GM21619 (cell line): Measurements from ENCODE around the gene ESYT2.
A peak's percentile ranks its signal among the peaks of the same experiment; 100 is the strongest.

ENCODE experiments used
- ATAC-seq: cut with Tn5 transposase; IDR thresholded peaks from one replicate; pipeline ENCODE4 v1.9.1; 2021; ENCODE audit not compliant: unreplicated experiment

The ESYT2 gene

DNA sequence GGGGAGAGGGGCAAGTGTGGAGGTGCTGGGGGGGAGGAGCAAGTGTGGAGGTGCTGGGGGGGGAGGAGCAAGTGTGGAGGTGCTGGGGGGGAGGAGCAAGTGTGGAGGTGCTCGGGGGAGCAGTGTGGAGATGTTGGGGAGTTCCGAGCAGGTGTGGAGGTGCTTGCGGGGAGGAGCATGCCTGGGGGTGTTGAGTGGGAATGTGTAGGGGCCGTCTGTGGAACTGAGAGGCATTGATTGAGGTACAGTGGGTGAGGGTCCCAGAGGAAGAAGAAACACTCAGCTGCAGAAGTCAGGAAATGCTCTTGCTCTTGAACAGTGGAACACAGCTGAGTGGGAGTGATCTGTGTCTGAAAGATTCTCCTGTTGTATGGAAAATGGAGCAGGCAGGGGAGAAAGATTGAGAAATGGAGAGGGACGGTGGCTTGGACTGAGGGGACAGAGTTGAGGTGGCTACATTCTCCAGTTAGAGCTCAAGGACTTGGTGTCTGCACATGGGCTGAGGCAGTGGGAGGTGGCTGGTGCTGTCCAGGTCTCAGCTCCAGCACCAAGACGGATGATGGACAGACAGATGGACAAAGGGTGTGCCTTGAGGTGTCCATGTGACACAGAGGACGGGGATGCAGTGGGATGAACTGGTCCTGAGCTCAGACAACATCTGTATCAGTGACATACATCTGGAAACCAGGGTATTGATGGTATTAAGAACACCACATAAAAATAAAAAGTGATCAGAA, 99.5 kb downstream of the ESYT2 start:
- ATAC-seq = no peak

- ATAC-seq = no peak
Measured at GRCh38 chr7:158728911-158729645, 100.2 kb downstream of the ESYT2 start.

GRCh38 chr7:158727690-158728089, 101.6 kb downstream of the ESYT2 start:
- no peak for ATAC-seq

DNA sequence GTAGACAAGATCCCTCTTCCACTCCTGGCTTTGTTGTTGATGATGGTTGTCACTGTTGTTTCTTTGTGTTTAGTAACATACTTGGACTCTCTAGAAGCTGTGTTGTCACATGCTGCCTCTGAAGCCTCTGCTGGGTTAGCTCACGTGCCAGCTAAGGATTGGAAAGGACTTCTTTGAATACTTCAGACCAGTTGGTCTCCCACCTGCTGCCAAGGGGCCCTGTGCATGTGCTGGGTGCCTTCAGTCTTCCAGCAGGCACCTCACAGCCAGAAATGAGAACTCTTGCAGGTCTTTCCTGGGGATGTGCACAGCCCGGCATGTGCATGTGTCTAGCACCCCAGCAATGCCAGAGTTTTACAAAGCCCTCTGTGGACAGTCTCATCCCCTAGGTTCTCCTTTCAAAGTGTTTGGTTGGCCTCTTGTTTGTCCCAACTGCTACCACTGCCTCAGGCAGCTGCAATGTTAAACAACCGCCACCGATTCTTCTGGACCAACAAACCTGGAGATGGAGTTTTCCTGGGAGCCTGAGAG, 103.0 kb downstream of the ESYT2 start:
- no peak for ATAC-seq

GRCh38 chr7:158725506-158725800, 103.9 kb downstream of the ESYT2 start:
- no peak for ATAC-seq

GRCh38 chr7:158724658-158725505, 104.4 kb downstream of the ESYT2 start:
- ATAC-seq = no peak

GRCh38 chr7:158723714-158724385, 105.5 kb downstream of the ESYT2 start:
- no peak for ATAC-seq

DNA sequence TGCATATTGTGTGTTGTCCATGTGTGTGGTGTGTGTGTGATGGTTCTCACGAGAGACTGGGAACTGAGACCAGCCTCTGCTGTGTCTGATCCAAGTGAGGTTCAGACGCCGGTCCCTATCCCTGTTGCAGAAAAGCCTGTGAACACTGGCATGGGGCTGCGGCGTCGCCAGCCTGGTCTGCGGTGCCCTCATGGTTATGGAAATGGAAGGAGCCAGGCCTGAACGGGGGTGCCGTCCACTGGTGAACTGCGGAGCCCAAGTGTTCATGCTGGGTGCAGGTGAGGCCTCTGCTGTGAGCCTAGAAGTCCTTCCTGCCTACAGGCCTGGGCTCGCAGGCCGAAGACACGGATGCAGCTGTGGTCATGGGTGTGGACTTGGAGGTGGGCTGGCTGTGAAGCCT, 106.0 kb downstream of the ESYT2 start:
- no peak for ATAC-seq

DNA sequence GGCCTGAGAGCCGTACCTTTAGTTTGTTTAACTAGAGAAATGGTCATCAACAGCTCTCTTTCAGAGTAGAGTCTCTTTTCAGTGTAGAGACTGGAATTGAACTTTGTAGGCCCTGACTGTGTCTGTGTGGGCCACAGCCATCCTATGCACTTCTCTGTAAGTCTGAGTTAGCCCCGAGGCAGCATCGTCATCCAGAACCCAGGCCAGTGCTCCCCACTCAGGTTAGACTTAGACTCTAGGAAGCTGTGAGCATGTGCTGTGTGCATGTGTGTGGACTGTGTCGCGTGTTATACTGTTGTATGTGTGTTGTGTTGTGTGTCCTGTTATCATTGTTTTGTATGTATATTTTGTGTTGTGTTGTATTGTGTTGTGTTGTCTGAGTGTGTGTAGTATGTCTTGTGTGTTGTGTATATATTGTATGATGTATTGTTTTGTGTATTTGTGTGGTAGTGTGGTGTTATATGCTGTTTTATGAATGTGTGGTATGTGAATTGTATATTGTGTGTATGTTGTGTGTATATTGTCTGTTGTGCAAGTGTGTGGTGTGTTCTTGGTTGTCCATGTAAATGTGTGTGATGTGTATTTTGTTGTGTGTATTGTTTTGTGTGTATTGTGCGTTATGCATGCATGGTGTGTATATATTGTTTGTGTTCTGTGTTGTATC, 106.6 kb downstream of the ESYT2 start:
- no peak for ATAC-seq

DNA sequence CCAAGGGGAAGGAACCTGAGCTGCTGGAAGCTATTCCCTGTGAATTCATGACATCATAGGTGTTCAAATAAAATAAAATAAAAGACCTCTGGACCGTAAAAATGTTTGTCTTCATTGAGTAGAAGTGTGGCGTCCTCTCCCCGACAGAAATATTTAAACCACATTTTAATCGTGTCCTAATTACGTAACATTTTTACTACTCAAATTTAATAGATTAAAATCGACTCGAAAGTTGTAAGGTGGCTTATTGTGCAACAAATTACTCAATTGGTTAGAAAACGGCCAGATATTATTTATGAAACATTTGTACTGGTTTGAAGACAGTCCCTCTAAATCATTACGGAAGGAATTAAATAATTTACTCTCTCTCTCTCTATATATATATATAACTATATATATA, 109.2 kb downstream of the ESYT2 start:
- ATAC-seq = no peak

DNA sequence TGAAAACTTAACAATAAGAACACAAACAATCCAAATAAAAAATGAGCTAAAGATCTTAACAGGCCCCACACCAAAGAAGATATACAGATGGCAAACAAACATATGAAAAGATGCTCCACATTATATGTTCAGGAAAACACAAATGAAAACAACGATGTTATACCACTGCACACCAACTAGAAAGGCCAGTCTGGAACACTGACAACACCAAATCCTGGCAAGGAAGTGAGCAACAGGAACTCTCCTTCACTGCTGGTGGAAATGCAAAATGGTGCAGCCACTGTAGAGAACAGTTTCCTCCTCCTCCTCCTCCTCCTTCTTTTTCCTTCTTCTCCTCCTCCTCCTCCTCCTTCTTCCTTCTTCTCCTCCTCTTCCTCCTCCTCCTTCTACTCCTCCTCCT, 112.5 kb downstream of the ESYT2 start:
- no peak for ATAC-seq

- no peak for ATAC-seq
Measured at GRCh38 chr7:158710651-158711102, 118.6 kb downstream of the ESYT2 start.

DNA sequence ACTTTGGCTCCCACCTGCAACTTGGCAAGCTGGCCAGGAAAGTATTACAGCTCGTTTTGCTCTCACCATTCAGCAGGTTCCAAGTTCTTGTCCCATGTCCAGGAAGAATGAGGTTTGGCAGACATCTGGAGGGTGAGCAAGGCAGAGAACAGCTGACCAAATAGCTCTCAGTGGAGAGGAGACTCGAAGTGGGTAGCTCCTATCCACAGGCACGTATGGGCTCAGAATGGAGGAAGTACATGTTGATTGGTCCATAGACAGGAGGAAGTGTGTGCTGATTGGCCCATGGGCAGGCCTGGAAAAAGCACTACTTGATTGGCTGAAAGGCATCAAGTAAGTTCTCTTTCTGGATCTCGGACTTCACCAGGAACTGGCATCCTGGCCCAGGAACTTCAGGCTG, 121.7 kb downstream of the ESYT2 start:
- ATAC-seq = no peak

DNA sequence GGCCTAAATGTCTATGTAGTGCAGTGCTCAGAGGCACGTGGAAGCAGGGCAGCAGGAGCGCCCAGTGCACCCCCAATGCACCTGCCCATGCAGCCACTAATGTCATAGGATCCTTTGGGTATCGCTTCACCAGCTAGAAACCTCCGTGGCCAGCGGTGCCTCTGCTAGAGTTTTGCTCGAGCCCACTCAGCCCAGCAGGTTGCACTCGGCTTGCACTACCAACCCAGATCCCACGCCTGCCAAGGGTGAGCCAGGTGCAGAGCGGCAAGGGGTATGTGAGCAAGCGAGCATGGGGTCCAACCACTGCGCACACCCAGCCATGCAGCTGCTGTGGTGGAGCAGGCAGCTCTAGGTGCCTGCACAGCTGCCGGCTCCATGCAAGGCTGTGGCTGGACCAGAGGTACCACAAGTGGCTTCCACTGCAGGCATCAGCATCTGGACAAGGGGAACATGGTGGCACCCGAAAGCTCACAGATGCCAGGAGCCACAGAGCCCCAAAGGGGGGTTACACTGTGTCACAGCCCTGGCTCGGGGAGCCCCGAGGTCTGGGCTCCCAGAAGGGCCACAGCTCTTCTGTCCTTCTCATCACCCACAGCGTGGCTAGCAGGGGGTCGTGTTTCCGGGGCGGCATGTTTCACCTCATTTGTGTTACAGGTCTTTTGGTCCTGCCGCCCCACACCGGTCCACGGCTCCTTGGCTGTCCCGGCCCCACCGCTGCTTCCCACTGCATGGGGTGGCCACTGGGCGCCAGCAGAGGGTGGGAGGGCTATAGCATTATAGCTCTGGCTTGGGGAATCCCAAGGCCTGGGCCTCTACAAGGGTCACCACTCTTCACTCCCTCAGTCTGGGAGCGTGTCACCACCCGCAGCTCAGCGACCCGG, 122.4 kb downstream of the ESYT2 start:
- no peak for ATAC-seq

- ATAC-seq = no peak
Measured at GRCh38 chr7:158706273-158706704, 123.0 kb downstream of the ESYT2 start.

DNA sequence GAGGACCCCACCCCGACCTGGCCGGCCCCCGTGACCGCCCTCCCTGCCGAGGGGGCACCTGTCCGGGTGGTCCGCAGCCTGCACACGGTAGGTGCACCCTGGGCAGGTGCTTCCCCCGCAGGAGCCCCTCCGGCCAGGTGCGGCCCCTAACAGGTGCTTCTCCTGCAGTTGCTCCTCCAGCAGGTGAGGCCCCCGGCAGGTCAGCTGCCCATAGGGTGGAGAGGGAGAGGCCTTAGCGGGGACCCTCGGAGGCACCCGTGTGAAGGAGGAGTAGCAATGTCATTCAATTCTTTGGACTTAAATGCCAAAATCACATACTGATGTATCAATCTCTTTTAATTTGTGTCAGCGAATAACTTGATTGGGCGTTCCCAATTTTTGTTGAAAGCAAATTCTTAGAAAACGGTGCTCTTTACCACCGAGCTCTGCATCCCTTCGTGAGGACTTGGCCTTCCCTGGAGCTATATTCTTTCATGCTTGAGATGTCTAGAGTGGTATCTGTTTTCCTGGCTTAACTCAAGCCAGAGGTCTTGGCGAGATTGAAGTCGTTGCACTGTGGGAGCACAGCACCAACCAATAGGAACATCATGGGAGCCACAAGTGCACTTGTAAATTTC, 124.0 kb downstream of the ESYT2 start:
- ATAC-seq = no peak

DNA sequence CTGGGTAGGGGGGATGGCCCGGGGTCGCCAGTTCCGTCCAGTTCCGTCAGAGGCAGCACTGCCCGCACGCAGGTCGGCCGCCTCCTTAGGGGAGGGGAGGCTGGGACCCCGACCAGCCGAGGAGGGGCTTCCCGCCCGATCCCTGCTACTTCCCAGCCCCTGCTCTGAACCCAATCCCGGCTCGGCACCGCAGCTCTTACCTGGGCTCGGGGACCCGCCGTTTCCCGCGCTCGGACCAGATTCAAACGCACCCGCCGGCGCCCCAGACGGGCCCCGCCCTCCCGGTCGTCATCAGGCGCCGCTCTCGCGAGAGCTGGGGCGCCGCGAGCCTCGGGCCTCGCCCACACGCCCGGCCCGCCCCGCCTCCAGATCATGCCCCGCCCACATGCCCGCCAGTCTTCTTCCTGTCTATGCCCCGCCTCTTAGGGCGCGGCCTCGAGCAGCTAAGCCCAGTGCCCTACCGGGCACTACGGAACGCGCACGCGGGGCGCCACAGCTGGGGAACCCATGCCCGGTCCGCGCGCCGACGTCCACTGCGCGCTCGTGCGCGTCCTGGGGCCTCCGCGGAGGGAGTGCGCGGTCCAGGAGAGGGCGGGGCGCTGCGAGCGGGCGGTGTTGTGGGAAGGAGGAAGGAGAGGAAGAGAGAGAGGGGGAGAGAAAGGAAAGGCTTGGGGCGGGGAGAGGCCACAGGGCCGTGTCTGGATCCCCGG, 124.6 kb downstream of the ESYT2 start, which contains the start of gene NCAPG2:
TSS of gene NCAPG2 (minus strand) at position 281 of the 710 bp plus-strand sequence. CDS start 2,905 bp downstream, outside the sequence.
- ATAC-seq = peak; percentile 97
